ENCODE measurements around the gene ALG8.

DNA sequence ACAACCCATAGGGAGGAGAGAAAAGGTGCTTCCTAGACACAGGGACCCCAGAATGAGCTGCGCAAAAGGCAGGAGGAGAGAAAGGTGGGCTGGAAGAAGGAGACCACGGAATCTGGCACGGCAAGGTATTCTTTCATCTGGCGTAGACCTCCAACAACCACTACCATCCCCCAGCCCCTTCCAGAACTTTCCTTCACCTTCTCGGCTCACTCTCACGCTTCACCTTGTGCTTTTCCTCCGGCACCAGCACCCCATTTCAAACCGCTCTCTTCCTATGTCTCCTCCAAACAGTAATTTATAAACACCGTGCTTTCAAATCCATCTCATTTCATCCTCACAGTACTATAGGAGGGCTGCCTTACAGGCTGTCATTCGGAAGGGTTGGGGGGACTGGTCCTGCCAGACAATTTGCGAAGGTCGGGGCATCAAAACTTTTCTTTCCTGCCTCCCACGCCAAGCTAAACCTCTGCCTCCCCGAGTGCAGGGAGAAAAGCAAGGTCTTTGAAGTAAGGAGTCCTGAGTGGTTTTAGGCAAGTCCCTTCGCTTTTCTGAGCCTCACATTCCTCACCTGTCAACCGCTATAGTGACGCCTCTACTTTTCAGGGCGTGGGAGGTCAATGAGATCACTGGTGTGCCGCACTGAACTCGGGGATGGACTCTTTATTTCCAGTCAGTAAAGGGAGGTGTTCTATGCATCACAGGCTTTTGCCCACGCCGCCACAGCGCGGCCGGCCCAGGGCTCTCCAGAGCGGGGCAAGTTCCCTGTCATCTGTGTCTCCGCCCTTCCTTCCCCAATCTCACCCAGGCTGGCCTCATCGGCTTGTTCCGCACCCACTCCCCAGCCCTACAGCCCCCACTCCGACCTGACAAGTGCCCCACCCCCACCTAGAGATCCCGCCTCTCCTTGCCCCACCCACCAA is 48.2 kb upstream of the ALG8 start:
- TF ChIP-seq, protein P1, sequence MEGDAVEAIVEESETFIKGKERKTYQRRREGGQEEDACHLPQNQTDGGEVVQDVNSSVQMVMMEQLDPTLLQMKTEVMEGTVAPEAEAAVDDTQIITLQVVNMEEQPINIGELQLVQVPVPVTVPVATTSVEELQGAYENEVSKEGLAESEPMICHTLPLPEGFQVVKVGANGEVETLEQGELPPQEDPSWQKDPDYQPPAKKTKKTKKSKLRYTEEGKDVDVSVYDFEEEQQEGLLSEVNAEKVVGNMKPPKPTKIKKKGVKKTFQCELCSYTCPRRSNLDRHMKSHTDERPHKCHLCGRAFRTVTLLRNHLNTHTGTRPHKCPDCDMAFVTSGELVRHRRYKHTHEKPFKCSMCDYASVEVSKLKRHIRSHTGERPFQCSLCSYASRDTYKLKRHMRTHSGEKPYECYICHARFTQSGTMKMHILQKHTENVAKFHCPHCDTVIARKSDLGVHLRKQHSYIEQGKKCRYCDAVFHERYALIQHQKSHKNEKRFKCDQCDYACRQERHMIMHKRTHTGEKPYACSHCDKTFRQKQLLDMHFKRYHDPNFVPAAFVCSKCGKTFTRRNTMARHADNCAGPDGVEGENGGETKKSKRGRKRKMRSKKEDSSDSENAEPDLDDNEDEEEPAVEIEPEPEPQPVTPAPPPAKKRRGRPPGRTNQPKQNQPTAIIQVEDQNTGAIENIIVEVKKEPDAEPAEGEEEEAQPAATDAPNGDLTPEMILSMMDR (IDR thresholded peaks at IDR 0.05): no peak
- peak; percentile 11 to 58 for TF ChIP-seq POLR2A (IDR thresholded peaks at IDR 0.05)

Data from adrenal gland (tissue), 5 donors.